GM21360 (cell line): ENCODE data around the gene TMEM9.
A peak's percentile ranks its signal among the peaks of the same experiment; 100 is the strongest.

Source experiments
- ATAC-seq: cut with Tn5 transposase; IDR thresholded peaks from one replicate; pipeline ENCODE4 v1.9.1; 2021; ENCODE audit warnings: mild to moderate bottlenecking, moderate library complexity; ENCODE audit not compliant: unreplicated experiment

Gene TMEM9

GRCh38 chr1:201128962-201129361 is 25.3 kb downstream of the TMEM9 start:
- ATAC-seq, result no peak

GRCh38 chr1:201128476-201128875 is 25.8 kb downstream of the TMEM9 start:
- no peak for ATAC-seq

DNA sequence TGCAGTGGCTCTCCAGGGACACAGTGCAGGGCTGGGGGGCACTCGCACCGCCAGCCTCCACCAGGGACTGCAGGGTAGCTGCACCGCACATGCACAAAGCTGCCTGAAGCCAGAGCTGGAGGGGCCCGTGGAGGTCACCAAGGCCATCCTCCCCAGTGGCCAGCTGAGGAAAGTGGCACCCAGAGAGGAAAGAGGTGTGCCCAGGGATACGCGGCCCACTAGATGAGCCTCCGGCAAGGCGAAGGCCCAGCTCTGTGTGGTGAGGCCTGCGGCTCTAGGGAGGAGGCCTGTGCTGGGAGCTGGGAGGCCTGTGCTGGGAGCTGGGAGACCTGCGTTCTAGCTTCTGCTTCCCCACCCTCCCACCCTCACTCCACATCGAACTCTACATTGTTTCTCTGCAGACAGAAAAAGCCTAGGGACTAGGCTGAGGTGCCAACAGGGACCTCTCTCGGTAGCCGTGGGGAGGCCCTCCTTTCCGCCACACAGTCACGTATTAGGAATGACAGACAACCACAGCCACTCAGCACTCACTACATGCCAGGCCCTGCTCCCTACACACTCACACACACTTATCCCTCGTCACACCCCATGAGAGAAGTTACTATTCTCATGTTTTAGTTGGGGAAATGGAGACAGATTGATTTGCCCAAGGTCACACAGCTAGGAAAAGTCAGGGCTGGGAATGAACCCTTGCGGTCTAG is 26.4 kb downstream of the TMEM9 start:
- no peak for ATAC-seq

- no peak for ATAC-seq
These were observed 27.2 kb downstream of the TMEM9 start, which contains the start of gene ASCL5 for GRCh38 chr1:201126832-201127754. Gene ASCL5 (minus strand): TSS chr1:201127184. CDS start chr1:201115372, 11,812 bp downstream.

DNA sequence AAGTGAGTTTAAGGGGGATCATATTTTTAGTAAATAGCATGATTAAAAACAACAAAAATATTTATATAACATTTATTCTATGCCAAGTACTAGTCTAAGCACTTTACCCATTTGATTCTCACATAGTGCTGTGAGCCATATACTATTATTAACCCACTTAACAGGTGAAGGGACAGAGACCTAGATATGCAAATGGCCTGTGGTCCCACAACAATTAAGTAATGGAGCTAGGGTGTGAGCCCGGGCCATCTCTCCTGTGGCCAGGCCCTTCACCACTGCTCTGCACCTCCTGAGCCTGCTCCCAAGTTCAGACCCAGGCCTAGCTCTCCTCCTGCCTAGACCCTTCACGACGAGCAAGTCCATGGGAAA is 27.8 kb downstream of the TMEM9 start:
- no peak for ATAC-seq

DNA sequence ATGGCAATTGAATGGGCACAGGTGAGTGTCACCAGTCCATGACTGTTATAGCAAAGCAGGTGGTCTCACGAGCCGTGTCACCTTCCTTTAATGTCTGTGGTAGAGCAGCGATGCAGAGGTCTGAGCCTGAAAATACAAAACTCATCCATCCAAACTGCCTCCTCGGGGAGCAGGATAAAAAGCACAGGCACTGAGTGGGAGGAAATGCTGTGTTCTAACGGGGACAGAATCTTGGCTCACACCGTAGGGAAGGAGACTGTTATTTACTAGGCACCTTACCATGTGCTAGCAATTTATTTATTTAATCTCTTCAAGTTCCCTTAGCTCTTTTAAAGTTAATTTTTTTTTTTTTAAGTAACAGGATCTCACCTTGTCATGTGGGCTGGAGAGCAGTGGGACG is 28.5 kb downstream of the TMEM9 start:
- ATAC-seq, result no peak

DNA sequence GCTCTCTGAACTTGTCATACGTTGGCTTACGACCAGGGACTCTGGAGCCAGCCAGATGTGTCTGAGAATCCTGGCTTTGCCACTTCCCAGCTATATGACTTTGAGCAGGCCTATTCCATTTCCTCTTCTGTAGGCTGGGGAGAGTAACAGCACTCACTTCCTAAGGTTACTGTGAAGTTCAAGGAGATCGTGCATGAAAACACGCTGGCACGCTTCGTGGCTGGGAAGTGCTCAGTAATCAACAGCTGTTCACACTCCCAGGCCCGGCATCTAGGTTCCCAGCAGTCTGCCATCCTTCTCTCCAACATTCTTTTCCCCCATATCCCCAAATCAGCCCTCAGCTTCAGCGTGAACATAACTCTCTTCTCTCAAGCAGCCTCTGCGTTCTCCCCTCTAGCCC is 29.3 kb downstream of the TMEM9 start:
- no peak for ATAC-seq

DNA sequence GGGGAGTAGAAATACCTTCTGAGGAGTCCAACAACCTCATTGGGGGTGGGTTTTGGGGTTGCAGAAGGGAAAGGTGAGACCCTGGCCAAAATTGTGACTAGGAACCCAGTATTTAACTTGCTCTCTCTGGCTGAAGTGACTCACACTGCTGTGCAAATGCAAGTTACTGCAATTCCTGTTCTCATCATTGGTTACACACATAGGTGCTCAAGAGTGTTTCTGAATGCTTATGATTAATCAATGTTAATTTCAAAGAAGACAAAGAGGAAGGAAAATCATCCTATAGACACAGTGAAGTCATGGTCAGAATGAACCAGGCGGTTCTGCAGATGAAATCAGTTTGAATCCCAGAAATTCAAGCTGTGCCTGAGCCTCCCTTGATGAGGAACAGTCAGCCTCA is 30.4 kb downstream of the TMEM9 start:
- no peak for ATAC-seq

- no peak for ATAC-seq
These were observed 31.8 kb downstream of the TMEM9 start for GRCh38 chr1:201122321-201122957.

DNA sequence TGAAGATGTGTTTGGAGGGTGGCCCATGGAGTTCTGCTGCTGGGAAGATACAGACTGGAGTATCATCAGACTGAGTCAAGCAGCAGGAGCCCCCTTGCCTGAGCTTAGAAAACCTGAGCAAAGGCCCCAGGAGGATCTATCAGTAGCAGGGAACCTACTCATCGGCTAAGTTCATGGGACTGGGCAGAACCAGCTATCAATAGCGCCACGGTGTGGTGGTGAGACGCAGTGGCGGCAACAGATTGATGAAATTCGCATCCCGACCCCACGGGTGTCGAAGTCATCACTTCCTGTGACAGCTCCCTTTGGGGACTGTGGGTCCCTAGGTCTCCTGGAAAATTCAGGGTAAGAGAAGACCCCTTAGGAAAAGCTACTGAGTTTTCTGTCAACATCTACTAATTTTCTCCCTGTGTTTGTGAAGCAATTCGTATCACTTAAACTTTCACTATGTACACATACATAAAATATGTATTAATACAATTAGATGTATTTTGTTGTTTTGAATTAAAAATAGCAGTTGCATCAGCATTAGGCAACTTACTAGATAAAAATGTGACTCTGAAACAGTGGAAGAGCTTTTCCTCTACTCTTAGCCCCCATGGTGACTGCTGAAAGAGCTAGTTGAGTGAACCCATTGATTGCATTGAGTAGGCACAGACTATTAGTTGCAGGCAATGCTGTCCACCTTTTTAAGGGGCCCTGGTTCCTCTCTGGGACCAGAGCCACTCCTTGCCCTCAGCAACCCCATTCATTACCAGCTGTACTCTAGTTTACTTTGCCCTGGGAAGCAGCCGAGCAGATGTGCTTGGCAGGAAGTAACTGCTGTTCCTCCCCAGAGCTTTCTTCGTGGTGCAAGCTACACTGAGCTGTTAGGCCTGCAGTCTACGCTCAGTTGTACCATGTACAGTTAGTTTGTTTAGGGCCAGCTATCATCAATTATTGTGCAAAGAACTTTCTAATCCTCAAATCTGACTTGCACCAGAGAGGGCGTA is 34.8 kb downstream of the TMEM9 start:
- no peak for ATAC-seq

DNA sequence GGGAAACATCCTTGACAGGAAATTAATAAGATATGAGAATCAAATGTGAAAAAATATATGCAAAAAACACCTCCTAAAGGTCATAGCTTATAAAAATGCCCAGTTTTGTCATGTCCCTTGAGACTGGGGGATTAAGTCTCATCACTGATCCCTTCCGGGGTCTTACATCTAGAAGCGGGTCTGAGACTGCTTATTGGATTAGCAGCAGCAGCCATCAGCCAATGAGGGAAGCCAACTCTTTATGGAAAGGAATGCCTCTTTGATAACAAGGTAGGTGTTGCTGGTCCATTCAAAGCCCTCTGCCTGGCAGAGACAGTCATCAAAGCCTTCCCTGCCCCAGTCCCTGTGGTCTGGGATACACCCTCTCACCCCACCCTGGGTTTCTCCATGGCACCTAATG is 38.2 kb downstream of the TMEM9 start:
- ATAC-seq, result no peak

DNA sequence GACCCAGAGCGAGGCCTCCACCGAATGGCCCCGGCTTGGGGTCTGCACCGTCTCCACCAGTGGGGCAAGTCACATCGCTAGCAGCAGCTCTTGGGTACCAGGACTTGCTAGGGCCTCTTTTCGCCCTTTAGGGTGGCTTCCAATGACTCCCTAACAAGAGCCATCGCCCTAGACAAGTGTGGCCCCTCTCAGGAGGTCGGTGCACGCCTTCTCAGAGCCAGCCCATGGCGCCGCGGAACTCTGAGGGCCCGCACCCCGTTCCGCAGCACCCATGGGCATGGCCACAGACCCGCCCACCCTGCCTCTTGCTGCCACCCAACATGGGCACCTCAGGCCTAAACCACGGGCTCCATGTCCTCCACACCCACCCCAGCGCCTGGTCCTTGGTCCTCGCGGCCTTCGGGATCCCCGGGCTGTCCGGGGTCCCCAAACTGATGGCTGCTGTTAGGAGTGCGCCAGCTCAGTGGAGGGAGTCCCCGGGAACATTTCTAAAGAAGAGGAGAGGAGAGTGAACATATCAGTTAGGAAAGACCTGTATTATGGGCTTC is 38.8 kb downstream of the TMEM9 start:
- no peak for ATAC-seq

DNA sequence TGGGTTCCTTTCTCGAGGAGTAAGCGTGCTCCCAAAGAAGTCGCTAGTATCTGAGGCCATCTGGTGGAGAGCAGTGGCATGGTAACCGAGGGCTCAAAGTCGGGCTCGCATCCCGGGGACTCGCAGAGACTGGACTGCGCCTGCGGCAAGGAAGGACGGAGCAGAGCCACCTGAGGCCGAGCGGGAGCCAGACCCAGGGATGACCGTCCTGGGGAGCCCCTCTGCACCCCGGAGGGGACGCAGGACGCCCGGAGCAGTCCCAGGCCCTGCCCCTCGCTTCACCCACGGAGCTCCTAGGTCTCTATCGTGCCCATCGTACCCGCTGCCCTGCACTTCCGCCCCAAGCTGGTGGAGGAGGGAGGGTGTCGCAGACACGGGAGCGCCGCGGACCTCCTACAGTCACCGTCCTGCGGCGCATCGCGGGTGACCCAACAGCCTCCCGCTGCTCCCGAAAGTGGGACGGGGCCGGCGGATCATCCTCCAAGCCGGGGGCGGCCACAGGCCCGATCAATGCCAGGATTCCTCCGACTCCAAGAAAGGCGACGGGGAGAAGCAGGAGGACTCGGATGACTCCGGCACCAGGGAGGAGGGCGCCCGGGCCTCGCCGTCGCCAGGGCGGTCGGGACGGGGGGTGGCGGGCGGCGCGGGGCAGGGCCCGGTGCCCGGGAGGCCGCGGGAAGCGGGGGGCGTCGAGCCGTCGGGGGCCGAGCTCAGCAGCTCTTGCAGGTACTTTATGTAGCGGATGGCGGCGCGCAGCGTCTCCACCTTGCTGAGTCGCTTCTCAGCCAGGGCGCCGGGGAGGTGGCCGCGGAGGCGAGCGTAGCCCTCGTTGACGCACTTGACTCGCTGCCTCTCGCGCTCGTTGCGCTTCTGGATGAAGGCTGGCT is 39.8 kb downstream of the TMEM9 start:
- ATAC-seq, result peak; percentile 93

GRCh38 chr1:201113451-201114244 is 40.6 kb downstream of the TMEM9 start:
- ATAC-seq, result no peak

DNA sequence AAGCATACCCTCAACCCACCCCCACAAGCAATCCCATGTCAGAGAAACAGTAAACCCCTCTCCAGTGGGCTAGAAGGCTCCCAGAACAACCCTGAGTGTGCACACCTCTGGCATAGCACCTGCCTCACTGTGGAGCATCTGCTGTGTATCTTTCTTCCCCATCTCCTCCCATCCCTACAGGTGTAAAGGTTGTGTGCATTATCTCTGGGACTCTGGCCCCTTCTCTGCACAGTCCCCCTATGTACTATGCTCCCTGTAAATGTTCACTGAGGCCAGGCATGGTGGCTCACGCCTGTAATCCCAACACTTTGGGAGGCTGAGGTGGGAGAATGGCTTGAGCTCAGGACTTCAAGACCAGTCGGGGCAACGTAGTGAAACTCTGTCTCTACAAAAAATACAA is 41.3 kb downstream of the TMEM9 start:
- ATAC-seq, result no peak

DNA sequence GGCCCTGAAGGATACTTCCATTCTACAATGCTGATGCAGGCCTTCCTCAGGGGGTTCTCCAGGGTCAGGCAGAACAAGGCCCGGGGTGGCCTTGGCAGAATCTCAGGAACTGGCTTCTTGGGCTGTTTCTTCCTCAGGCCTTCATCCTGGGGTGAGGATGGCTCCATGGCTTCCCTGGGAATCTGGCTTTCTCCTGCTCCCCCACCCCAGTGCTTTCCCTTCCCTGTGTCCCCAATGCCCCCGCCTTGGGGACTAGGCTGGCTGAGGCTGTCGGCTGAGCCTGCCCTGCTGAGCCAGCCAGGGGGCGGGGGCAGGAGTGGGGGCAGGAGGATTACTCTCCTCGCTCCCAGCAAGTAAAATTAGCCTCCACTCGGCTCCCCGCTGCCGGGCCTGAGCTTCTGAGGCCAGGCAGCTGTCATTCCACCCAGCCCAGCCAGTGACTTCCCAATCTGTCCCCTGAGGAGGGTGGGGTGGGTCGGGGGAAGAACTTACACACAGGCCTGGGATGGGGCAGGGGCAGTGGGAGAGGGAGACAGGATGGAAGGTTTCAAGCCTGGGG is 42.0 kb downstream of the TMEM9 start, which contains the start of gene CACNA1S:
Gene CACNA1S (minus strand): TSS at position 254 of the 559 bp plus-strand sequence. CDS start 87 bp downstream, at position 167.
- no peak for ATAC-seq

- no peak for ATAC-seq
These were observed 42.6 kb downstream of the TMEM9 start for GRCh38 chr1:201111672-201112071.

- ATAC-seq, result no peak
These were observed 43.1 kb downstream of the TMEM9 start for GRCh38 chr1:201111156-201111555.
